OCI-LY1 (cell line): ENCODE results near the gene DNMT3A.

ENCODE experiments used
- H2AFZ ChIP-seq: fragments of 200-600 bp; sonication (generic), shearing (Covaris generic); 2 replicates; pipeline ENCODE4 v1.6.0; 2014; ENCODE audit warnings: antibody characterized with exemption, mild to moderate bottlenecking, low read length
- H3F3A ChIP-seq: fragments of 200-600 bp; sonication (generic), shearing (Covaris generic); 2 replicates; pipeline ENCODE4 v1.6.0; 2014; ENCODE audit warnings: mild to moderate bottlenecking, antibody characterized with exemption, low read length, moderate library complexity; ENCODE audit not compliant: insufficient read depth
- H3K27ac ChIP-seq: fragments of 200-600 bp; sonication (generic); 2 replicates; pipeline ENCODE4 v1.5.1; 2014; ENCODE audit warnings: low read length, mixed run types, mild to moderate bottlenecking, low read depth; ENCODE audit not compliant: poor library complexity, severe bottlenecking
- H3K27me3 ChIP-seq: fragments of 200-600 bp; sonication (generic); 2 replicates; pipeline ENCODE4 v1.6.0; 2014; ENCODE audit warnings: antibody characterized with exemption, mild to moderate bottlenecking, low read length, moderate library complexity; ENCODE audit not compliant: insufficient read depth
- H3K36me3 ChIP-seq: fragments of 200-600 bp; sonication (generic); 2 replicates; pipeline ENCODE4 v1.6.1; 2014; ENCODE audit warnings: mild to moderate bottlenecking, antibody characterized with exemption, low read length, moderate library complexity, mixed read lengths; ENCODE audit not compliant: insufficient read depth
- H3K4me1 ChIP-seq: fragments of 200-600 bp; sonication (generic); 2 replicates; pipeline ENCODE4 v1.5.1; 2014; ENCODE audit warnings: mild to moderate bottlenecking, low read length, moderate library complexity; ENCODE audit not compliant: insufficient read depth, severe bottlenecking
- H3K4me2 ChIP-seq: fragments of 200-600 bp; sonication (generic), shearing (Covaris generic); 2 replicates; pipeline ENCODE4 v1.6.1; 2014; ENCODE audit warnings: low read length
- H3K4me3 ChIP-seq: fragments of 200-600 bp; sonication (generic); 2 replicates; pipeline ENCODE4 v1.5.1; 2014; ENCODE audit warnings: low read length, low read depth, mild to moderate bottlenecking, mixed read lengths; ENCODE audit not compliant: poor library complexity, severe bottlenecking
- H3K79me2 ChIP-seq: fragments of 200-600 bp; shearing (Covaris generic); 2 replicates; pipeline ENCODE4 v1.6.1; 2016; ENCODE audit warnings: mixed run types, low read length, mixed read lengths; ENCODE audit not compliant: insufficient read depth
- H3K9ac ChIP-seq: fragments of 200-600 bp; sonication (generic), shearing (Covaris generic); 2 replicates; pipeline ENCODE4 v1.6.1; 2014; ENCODE audit warnings: mild to moderate bottlenecking, low read length, mixed read lengths
- H3K9me2 ChIP-seq: fragments of 200-600 bp; sonication (generic), shearing (Covaris generic); 2 replicates; pipeline ENCODE4 v1.6.1; 2014; ENCODE audit warnings: low read depth, mild to moderate bottlenecking, low read length, mixed read lengths
- H3K9me3 ChIP-seq: fragments of 200-600 bp; shearing (Covaris generic); 2 replicates; pipeline ENCODE4 v1.6.1; 2014; ENCODE audit warnings: low read length, mixed read lengths
- H4K20me1 ChIP-seq: fragments of 200-600 bp; sonication (generic), shearing (Covaris generic); 2 replicates; pipeline ENCODE4 v1.6.0; 2016; ENCODE audit warnings: mild to moderate bottlenecking, low read length; ENCODE audit not compliant: insufficient read depth
- EZH2 ChIP-seq: fragments of 200-600 bp; sonication (generic), shearing (Covaris generic); IDR thresholded peaks from 2 replicates; pipeline ENCODE4 v1.8.0; 2017; ENCODE audit warnings: borderline replicate concordance, mixed run types, mild to moderate bottlenecking, antibody characterized with exemption, low read length, moderate library complexity, mixed read lengths
- TF ChIP-seq, protein P1 (sequence below): fragments of 200-600 bp; sonication (generic), shearing (Covaris generic); IDR thresholded peaks from 2 replicates; pipeline ENCODE4 v1.5.1; 2017; ENCODE audit warnings: mild to moderate bottlenecking, antibody characterized with exemption, low read length, moderate library complexity, mixed read lengths

The DNMT3A gene

DNA sequence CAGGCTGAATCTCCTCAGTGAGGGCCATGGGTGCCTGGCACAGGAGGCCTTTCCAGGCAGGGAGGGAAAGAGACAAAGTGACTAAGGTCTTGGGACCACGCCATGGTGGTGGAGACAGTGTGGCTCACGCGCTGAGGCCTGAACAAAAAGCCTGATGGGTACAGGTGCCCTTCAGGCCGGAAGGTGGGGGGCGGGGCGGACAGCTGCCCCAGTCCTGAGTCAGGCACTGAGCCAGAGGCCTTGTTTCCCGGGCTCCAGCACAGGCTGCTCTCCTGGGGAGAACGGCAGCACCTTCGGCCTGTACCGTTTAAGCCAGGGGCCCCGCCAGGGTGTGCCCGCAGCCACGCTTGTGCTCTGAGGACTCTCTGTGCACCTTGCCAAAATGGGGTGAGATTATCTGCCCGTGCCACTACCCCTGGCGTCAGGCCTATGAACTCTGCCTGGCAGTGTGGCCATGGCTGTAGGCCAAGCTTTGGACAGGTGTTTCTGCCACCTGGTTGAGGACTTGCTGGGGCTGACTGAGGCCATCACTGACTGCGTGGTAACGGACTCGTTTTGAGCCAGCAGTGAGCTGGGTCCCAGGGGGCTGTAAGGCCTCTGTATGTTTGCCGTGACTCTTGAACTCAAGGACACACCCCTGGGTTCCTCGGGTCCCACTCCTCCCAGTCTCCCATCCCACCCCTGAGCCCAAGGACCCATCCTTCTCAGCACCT lies 31.7 kb upstream of the DNMT3A start:
- peak overlapping the region; percentile 92 for H3K27ac ChIP-seq

DNA sequence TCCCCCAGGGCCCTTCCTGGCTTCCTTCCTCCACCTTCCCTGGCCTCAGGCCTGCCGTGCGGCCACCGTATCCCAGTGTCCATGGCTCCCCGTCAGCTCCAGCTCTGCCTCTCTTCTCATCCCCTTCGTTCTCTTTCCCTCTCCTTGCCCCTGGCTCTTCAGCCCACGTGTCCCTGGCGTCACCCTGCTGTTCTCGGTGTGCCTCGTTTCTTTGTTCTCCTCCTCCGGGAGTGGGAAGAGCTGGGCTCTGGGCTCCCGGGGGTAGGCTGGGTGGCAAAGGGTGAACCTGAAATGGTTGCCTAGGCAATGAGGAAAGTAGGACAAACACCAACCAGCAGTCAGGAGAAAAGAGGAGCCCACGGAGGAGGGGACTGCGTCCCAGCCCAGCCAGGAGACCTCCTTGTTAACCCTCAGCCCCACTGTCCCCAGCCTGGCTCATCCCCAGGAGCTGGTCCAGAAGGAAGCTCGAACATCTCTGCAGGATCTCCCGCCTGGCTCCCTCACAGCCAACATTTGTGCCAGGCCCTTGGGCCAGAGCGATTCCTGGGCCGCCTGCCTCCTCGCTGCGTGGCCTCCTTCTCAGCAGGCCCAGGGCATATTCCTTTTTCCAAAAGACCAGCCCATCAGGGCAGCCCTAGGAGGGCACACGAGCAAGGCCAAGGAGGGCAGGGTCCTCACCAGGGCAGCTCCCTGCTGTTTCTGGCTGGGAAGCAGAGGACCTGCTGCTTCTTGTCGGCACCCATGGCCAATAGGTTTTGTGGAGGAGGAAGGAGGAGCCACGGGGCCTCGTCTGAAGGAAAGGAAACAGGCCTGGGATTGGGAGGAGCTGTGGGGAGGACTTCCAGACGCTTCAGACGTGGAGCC lies 30.9 kb upstream of the DNMT3A start:
- Histone ChIP-seq H4K20me1 (no peaks in the 10 kb centered on the region), H3K9me3 (no peaks in the 10 kb centered on the region), H3K4me3 (no peak overlapping the region), H3K27me3 (no peaks in the 10 kb centered on the region), H3F3A (no peaks in the 10 kb centered on the region), H3K9ac (peak overlapping the region; percentile 47; the same call in 1 of the 2 replicates), H3K27ac (peak overlapping the region; percentile 92), H3K79me2 (no peaks in the 10 kb centered on the region), H3K4me2 (peak overlapping the region; percentile 6; the same call in 1 of the 2 replicates), H3K4me1 (peaks cover 52% of the 10 kb centered on the region), H3K9me2 (no peaks in the 10 kb centered on the region), H3K36me3 (no peaks in the 10 kb centered on the region; the same call in 1 of the 2 replicates), H2AFZ (no peak overlapping the region)
- no peak for TF ChIP-seq EZH2
- TF ChIP-seq, protein P1, sequence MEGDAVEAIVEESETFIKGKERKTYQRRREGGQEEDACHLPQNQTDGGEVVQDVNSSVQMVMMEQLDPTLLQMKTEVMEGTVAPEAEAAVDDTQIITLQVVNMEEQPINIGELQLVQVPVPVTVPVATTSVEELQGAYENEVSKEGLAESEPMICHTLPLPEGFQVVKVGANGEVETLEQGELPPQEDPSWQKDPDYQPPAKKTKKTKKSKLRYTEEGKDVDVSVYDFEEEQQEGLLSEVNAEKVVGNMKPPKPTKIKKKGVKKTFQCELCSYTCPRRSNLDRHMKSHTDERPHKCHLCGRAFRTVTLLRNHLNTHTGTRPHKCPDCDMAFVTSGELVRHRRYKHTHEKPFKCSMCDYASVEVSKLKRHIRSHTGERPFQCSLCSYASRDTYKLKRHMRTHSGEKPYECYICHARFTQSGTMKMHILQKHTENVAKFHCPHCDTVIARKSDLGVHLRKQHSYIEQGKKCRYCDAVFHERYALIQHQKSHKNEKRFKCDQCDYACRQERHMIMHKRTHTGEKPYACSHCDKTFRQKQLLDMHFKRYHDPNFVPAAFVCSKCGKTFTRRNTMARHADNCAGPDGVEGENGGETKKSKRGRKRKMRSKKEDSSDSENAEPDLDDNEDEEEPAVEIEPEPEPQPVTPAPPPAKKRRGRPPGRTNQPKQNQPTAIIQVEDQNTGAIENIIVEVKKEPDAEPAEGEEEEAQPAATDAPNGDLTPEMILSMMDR: no peak

More for the DNA sequence above, 31.7 kb upstream of the DNMT3A start:
- H3K9ac ChIP-seq: peak overlapping the region; percentile 47; the same call in 1 of the 2 replicates
- H3K4me2 ChIP-seq: peak overlapping the region; percentile 10; the same call in 1 of the 2 replicates
- no peak overlapping the region for H3K4me3 ChIP-seq
- no peak overlapping the region for H2AFZ ChIP-seq
- H3K9me3 ChIP-seq: no peaks in the 10 kb centered on the region
- no peaks in the 10 kb centered on the region for H3F3A ChIP-seq
- H4K20me1 ChIP-seq: no peaks in the 10 kb centered on the region
- TF ChIP-seq EZH2: no peak
- TF ChIP-seq, protein P1: no peak; the same call in 1 of the 2 replicates
- no peaks in the 10 kb centered on the region; the same call in 1 of the 2 replicates for H3K36me3 ChIP-seq
- H3K79me2 ChIP-seq: no peaks in the 10 kb centered on the region
- no peaks in the 10 kb centered on the region for H3K27me3 ChIP-seq
- H3K4me1 ChIP-seq: peaks cover 52% of the 10 kb centered on the region
- no peaks in the 10 kb centered on the region for H3K9me2 ChIP-seq

DNA sequence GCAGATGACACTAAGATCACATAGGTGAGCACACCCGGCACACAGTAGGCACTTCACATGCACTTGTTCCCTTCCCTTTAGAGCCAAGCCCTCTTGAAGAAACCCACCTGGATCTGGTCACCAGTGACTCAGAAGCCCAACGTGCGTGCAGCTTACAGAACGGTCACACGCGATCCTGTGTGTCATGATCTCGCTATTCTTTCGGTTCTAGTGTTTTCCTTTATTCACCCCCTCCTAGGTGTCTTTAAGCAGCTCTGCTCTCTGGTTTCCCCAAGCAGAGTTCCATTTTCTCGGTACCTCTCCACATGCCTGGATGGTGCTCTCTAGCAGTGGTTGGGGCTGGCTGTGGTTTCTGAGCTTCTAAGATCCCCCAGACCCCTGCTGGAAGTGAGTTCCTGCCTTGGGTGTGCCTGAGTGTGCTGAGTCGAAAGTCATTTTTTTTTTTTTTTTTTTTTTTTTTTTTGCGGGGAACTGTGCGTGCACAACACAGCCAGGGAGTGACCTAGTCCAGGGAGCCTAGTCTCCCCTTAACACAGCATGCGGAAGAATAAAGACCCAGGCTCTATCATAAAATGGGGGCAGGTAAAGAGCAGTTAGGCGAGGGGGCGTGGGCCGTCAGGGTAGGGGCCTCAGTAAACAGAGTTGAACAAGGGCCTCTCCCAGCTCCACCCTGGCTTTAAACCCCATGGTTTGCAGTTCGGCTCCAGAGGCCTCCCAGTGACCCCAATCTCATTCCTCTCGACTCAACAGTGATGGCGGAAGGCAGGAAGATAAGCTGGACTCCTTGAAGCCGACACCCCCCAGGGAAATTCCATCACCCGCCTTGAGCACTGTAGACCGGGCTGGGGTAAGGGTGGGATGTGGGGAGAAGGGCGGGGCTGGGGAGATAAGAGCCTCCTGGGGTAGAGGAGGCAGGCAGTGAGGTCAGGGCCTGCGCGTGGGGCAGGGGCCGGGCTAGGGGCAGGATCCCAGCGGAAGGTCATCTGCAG lies 29.8 kb upstream of the DNMT3A start:
- Histone ChIP-seq H3K27ac (no peak overlapping the region), H3K9ac (no peak overlapping the region), H3F3A (no peaks in the 10 kb centered on the region), H3K9me2 (no peaks in the 10 kb centered on the region), H3K79me2 (no peaks in the 10 kb centered on the region), H3K27me3 (no peaks in the 10 kb centered on the region), H3K4me2 (no peak overlapping the region), H2AFZ (no peak overlapping the region), H3K4me3 (no peak overlapping the region), H3K4me1 (peaks cover 41% of the 10 kb centered on the region), H4K20me1 (no peaks in the 10 kb centered on the region), H3K9me3 (no peaks in the 10 kb centered on the region), H3K36me3 (no peaks in the 10 kb centered on the region; the same call in 1 of the 2 replicates)
- TF ChIP-seq EZH2: no peak
- TF ChIP-seq, protein P1: no peak
